HG03060 (cell line): ENCODE data around the gene TFEC.
"Not testable (repeated sequence)": the region's sequence is repeated elsewhere in the genome, so short reads cannot be mapped to it uniquely, and the experiment has no call there.

Experiments used
- ATAC-seq: cut with Tn5 transposase; IDR thresholded peaks from one replicate; pipeline ENCODE4 v1.9.1; 2021; ENCODE audit warnings: low read depth, moderate number of reproducible peaks; ENCODE audit not compliant: unreplicated experiment

The TFEC gene

DNA sequence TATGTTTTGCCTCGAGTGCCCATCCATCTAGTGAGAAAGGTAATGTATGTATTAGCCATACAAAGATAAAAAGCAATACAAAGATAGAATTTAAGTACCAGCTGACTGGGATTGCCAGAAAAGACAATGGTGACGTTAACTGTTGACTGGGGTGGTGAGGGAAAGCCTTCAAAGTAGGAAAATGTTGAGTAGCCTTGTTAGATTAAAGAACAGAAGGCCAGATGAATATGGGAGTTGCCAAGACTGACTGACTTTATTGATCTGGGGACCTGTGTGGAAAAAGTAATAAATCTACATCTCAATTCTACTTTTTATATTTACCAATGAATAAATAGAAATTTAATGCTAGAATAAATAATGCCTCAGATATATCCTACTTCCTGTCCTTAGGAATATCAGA is 97.7 kb downstream of the TFEC start:
- ATAC-seq = no peak

DNA sequence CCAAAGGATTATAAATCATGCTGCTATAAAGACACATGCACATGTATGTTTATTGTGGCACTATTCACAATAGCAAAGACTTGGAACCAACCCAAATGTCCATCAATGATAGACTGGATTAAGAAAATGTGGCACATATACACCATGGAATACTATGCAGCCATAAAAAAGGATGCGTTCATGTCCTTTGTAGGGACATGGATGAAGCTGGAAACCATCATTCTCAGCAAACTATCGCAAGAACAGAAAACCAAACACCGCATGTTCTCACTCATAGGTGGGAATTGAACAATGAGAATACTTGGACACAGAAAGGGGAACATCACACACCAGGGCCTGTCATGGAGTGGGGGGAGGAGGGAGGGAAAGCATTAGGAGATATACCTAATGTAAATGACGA is 100.4 kb downstream of the TFEC start:
- not testable (repeated sequence) for ATAC-seq

DNA sequence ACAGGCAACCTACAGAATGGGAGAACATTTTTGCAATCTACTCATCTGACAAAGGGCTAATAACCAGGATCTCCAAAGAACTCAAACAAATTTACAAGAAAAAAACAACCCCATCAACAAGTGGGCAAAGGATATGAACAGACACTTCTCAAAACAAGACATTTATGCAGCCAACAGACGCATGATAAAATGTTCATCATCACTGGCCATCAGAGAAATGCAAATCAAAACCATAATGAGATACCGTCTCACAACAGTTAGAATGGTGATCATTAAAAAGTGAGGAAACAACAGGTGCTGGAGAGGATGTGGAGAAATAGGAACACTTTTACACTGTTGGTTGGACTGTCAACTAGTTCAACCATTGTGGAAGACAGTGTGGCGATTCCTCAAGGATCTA is 100.8 kb downstream of the TFEC start:
- ATAC-seq = not testable (repeated sequence)

DNA sequence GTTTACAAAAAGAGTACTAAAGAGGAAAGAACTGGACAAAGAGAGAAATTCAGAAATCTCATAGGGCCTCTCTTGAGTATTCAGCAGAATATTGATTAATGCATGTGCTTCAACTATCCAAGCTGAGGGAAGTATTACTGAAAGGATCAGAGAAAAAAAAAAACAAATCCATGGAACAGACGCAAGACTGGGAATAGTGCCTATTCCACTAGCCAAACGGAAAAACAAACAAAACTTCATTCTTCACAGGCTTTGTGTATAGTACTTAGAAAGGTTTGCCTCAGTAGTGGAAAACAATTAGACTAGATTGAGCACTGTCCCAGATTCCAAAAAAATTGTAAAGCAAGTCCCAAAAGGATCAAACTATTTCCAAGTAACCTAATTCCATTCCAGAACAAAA is 106.2 kb downstream of the TFEC start:
- ATAC-seq = no peak

DNA sequence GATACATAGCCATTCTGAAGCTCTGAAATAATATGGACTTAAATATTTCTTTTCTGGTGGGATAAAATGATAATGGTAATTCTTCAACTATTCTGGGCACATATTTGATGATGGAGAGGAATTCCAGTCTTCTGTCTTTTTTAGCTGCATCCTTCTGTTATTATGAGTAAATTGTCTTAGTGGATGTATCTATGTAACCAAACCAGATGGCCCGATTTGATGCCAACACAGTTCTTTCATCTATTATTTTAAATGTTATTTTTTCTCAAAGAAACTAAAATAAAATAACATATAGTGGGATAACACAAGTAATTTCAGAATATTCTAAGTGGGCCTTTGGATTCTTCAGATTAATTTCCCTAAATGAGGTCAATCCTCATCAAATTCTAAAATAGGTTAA is 110.2 kb downstream of the TFEC start:
- ATAC-seq = no peak

DNA sequence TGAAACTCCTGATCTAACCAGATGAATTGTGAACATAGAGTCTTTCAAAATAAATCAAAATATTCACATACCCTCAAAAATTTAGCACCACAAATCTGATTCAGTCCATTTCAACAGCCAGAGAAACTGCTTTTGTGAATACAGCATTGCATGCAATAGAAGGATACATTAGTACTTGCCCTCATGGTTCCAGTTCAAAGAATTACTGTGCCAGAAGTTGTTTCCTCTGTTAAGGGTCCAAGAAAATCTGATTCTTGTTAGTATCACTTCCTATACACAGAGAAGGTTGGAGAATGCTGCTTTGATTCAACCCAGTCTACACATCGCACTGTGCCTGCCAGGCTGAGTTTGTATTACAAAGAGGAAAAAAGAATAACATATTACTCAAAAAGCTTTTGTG is 115.6 kb downstream of the TFEC start:
- no peak for ATAC-seq

DNA sequence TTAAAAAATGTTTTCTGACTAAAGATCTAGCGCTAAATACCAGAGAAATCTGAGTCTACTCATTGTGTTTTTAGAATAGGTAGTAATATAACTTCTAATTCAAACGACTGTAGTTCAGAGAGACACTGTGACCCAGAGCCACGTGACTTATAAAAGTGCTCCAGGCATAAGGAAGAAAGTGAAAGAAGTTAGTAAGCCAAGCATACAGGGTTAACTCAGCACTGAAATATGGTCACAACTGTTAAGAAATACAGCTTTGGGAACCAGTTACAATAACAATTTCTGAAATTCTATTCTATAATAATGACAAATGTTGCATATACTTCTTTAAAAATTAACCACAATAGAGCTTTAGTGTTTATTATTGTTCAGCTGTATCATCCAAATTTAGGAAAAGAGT is 119.1 kb downstream of the TFEC start:
- no peak for ATAC-seq

DNA sequence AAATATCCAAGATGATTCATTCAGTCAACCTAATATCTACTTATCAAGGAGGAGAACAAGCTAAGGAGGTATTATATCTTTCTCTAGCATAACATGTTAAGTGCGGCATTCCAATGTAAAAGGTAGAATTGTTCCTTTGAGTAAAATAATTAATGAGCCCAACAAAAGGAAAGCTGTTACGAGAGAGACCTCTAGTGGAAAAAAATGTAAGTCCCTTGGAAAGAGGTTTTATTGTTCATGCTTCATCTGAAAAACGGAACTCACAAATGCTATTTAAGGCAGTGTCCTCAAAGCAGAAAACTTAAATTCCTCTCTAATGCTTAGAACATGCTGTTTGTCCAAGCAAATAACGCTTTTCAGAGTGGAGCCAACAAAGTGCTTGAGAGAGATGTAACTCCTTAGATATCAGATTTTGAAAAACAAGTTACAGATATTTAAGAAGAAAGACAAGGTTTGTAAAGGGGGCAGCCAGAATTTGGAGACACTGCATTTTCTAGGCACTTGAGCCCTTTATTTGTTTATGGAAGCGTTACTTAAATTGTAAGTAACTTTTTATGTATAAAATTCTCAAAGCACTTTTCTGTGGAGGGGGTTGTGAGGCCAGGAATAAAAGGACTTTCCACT is 119.9 kb downstream of the TFEC start:
- peak; percentile 75 for ATAC-seq

DNA sequence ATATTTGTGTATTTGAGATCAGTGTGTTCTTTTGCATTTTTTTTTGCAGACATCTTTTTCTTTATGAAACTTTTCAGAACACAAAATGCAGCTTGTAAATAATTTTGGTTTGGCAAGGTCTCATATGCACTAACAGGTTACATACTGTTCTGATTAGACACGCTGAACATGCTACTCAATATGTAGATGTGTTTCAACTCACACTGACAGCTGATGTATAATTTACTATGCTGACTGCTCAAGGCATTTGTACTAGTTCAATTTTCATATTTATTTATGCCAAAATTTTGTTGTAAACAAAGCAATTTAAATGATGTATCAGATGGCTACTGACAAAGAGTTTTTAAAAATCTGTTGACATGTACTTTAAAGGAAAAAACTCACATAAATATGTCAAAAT is 123.8 kb downstream of the TFEC start:
- ATAC-seq = no peak

DNA sequence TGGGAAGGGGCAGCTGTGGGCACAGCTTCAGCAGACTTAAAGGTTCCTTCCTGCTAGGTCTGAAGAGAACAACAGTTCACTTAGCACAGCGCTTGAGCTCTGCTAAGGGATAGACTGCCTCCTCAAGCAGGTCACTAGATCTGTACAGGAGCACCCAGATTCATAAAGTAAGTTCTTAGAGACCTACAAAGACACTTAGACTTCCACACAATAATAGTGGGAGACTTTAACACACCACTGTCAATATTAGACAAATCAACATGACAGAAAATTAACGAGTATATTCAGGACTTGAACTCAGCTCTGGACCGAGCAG is 140.9 kb downstream of the TFEC start:
- ATAC-seq = no peak

DNA sequence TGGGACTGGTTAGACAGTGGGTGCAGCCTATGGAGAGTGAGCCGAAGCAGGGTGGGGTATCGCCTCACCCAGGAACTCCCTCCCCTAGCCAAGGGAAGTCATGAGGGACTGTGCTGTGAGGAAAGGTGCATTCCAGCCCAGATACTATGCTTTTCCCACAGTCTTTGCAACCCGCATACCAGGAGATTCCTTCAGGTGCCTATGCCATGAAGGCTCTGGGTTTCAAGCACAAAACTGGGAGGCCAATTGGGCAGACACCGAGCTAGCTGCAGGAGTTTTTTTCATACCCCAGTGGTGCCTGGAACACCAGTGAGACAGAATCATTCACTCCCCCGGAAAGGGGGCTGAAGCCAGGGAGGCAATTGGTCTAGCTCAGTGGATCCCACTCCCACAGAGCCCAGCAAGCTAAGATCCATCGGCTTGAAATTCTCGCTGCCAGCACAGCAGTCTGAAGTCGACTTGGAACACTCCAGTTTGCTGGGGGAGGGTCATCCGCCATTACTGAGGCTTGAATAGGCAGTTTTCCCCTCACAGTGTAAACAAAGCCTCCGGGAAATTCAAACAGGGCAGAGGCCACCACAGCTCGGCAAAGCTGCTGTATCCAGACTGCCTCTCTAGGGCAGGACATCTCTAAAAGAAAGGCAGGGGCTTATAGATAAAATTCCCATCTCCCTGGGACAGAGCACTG is 141.4 kb downstream of the TFEC start:
- no peak for ATAC-seq

DNA sequence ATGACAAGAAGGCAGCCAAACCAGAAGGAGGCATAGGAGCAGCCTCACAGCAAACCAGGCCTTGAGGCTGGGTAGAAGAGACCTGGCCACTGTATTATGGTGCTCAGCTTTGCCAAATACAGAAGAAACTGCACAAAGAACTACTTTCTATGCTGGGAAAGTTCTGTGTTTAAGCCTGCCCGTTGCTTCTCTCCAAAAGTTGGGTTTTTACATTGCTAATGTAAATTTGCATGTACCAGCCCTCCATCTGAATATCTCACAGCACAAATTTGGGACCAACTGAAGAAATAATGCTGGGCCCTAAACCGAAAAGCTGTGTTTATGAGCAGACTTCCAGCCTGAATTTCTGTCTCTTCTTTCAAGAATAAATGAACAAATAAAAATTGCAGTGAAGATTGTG is 145.0 kb downstream of the TFEC start:
- no peak for ATAC-seq
